GM21423 (cell line): ENCODE data around the gene ANXA11.

Experiments
- ATAC-seq: cut with Tn5 transposase; IDR thresholded peaks from one replicate; pipeline ENCODE4 v1.9.1; 2021; ENCODE audit warnings: mild to moderate bottlenecking, moderate library complexity; ENCODE audit not compliant: unreplicated experiment

ANXA11 gene

DNA sequence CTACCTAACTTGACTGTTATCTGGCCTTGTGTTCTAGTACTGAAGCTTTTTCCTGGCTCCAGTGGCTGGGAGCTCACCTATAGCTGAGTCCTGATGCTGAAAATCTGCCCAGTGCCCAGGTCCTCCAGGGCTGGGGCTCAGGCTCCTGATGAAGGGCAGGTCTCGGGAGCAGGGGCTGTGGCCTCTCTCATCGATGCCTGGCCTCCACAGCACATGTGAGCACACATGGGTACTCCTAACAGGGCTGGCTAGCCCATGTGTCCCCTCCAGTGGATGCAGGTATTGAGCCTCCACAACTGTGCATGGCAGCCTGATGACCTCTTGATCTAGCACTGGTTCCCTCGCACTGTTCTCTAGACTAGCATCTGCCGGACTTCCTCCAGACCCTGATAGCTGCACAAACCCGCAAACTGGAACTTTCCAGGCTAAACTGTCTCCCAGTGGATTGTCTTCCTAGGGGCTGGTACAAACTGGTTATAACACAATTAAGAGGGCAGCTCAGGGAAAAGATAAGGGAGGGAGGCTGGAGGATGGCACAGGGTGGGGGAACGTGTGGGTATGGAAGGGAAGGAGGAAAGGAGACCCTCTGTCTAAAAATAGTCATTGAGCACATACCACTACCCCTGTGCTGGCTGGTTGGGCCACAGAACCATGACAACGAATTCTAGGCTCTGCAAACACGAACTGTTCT, 37.7 kb downstream of the ANXA11 start:
- ATAC-seq: no peak

DNA sequence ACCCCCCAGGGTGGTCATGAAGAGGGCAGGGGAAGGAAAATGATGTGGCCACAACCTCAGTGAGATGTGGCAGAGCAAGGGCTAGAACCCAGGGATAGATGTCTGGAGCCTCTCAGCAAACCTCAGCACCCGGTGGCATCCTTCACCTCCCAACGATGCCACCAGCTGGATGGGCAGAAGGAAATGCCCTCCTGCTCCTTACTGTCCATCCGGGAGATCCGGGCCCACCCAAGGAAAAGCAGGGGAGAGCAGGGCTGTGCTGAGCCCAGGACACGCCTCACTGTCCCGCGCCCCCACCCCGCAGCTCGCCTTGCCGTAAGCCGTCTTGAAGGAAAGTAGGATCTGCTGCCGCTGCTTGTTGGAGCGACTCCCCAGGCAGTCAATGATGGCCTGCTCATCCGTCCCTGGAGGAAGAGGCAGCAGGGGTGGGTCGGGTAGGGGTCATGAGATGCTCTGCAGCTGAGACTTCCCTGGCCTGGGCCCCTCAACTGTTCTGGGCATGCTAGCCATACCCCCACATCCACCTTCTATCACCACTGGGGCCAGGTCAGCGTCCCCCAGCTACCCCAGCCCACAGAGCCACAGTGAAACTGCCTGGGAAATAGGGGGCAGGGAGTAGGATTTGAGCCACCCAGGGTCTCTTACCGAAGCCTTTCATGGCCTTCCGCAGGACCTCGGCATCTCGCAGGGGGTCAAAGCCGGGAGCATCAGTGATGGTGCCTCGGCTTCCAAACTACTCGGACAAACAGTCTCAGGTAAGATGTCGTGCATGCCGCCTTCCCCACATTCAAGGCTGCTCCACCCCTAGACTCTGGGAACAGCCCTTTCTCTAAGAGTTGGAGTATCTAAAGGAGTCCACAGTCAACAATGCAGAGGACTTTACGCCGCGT, 38.5 kb downstream of the ANXA11 start:
- ATAC-seq: no peak

DNA sequence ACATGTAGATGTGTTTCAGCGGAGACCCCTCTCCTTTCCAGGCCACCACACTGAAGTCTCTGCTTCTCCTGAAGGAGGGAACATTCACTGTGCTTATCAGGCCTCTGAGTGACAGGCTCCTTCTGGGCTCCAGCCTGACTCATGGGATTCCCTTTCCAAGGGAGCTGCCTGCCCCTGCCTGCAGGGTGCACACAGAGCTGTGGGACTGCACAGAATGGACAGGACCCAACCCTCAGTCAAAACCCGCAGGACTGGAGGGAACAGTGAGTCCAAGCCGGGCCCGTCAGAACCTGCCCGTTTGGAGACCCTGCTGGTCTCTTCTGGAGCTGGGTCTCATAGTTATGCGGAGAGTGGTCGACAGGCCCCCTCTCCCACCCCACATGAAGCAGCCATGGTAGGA, 40.2 kb downstream of the ANXA11 start:
- ATAC-seq: no peak

DNA sequence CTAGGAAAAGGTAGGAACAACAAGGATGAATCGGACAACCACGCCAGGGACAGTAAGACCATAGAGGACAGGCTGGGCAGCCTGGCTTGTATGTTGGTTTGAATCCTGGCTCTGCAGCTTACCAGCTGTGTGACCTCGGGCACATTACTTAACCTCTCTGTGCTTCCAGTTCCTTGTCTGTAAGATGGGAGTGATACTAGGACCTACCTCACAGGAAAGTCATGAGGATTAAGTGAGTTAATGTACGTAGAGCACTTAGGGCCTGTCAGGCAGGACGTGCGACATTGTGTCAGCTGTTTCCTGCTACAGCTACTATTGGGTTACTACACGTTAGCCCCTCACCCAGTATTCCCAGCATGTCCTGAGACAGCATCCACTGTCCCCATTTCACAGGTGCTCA, 40.7 kb downstream of the ANXA11 start:
- no peak for ATAC-seq

DNA sequence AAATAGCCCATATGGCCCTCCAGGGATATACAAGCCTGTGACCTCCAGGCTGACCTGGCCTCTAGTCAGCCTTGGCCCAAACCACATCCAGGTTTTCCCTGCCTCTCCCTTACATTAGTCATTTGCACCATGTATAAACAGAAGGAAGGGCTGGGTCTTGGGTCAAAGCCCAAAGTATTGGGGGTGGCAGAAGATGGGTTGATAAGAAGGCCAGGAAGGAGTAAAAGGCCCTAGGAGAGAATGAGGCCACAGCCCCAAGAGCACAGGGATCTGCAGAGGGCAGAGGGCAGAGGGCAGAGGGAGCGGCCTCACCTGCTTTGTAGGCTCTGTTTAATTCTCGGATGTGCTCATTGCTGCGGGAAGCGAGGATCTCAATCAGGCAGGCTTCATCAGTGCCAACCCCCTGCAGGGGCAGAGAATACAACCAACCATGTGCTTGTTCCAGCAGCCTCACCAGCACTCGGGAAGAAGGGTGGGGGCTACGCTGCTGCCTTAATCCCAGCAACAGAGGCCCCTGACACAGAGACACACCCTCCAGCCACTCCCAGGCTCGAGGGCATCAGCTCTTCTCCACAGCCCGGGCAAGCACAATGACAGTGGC, 41.5 kb downstream of the ANXA11 start:
- no peak for ATAC-seq

DNA sequence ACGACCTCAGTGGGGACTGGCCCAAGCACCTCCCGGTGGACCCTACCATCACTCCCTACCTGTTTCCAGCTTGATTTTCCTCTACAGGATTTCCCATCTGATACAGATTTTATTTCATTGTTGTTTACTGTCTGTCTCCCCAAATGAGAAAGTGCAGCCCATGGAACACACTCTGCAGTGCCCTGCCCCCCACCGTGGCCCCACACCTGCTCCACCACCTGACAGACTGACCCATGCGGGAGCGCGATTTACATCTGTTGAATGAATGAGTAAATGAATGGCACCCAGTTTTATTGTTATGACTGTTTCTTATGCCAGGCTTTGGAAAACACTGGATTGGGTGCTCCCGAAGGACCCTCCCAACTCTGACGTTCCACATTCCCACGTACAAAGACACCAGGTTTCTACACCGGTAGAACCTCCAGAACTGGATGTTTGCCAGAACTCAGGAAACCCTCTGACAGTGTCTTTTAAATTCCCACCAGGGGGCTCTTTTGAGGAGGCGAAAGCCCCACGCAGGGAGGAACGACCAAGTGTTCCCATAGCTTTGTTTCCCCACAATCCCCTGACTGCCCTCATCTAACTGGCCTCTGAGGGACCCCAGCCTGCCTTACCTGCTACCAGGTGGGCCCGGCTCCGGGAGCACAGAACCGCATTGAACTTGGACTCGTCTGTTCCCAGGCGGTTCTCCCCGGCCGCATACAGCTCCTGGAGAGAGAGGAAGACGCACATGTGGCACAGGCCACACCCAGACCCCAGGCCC, 43.8 kb downstream of the ANXA11 start:
- ATAC-seq: no peak

DNA sequence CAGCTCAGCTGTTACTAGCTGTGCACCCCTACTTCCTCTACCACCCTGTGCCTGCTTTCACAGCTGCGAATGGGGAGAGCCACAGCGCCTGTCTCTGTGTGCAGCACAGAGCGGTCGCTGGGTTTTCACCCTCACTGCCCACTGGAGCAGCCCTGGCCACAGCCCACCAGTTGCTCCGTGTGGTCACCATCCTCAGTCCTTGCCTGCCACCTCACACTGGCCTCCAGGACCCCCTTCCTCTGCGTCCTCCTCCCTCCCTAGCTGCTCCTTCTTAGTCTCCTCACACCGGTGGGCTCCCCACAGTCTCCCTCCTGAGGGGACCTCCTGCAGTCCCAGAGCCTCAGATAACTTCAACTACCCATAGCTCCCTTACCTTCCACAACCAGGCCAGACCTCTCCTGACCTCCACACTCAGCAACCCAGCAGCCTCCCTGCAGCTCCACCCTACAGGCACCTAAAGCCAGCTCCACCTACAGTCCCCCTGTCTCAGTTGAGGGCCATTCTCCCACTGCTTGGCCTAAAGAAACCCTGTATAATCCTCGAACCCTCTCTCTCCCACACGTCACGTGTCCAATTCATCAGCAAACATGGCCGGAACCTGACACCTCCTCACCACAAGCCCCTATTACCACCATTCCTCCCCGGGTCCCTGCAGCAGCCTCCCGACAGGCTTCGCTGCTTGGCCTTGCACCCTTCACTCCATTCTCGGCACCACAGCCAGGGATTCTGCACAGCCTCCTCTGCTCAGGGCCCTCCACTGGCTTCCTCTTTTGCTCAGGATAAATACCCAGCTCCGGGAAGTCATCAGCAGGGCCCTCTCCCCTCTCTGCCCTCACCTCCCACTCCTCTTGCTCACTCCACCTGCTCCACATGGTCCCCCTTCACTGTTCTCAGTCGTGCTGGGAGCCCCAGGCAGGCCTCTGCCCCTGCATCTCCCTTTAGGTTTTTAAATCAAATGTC, 44.7 kb downstream of the ANXA11 start:
- no peak for ATAC-seq

DNA sequence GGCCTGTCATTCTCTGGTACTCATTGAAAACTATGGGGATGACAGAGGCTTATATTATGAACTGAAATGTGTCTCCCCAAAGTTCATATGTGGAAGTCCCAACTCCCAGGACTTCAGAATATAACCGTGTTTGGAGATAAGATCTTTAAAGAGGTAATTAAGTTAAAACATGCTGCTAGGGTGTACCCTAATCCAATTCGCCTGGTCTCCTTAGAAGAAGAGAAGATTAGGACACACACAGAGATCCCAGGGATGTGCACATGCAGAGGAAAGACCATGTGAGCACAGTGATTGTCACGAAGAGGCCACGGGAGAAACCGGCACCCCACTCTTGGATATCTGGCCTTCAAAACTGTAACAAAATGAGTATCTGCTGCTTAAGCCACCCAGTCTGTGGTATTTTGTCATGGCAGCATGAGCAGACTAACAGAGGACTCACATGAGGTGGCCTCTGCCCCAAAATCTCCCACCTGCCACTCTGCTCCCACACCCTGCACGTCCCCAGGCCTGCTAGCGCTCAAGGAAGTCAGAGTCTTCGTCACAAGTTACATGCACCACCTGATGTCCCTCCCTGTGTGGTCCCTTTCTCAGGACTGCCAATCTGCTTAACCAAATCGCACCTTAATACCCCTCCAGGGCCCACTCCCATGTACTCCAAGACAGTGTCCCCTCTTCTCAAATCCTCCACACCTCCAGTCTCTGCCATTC, 46.0 kb downstream of the ANXA11 start:
- ATAC-seq: no peak

DNA sequence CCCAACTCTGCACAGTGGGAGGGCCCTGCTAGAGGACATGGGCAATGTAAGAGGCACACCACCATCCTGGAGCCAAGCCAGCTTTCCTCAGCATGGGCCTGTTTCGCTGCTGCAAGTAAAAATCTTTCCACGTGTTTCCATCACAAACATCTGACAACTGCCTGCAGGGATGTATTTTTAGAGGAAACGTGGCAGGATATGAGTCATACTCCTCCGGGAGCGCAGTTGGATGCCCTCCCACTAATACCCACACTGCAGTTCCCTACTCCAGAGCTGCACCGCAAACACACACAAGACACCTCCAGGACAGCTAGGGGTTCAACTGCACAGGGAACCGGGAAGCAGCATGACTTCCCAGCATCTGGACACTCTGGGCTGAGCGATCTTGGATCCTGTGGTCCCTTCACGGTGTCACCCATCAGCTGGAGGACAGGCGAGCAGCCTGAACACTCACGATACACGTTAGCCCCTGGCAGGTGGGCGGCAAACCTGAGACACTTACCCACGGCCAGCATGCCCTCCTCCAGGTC, 46.7 kb downstream of the ANXA11 start:
- no peak for ATAC-seq

DNA sequence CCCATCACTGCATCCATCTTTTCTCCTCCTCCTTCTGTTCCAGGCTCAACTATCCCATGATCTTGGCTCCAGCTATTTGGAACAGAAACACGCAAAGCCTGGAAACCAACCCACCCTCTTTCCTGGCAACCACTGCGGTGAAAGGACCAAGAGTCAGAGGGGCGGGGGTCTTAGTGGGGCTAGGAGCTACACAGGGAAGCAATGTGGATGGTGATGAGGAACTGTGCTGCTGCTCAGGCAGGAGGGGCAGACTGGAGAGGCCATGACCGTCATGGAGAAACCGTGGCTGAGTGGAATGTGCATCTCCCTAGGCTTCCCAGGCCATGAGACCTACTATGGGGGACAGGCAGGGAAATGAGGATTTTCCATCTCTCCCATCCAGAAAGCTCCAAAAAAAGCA, 47.2 kb downstream of the ANXA11 start:
- ATAC-seq: no peak

DNA sequence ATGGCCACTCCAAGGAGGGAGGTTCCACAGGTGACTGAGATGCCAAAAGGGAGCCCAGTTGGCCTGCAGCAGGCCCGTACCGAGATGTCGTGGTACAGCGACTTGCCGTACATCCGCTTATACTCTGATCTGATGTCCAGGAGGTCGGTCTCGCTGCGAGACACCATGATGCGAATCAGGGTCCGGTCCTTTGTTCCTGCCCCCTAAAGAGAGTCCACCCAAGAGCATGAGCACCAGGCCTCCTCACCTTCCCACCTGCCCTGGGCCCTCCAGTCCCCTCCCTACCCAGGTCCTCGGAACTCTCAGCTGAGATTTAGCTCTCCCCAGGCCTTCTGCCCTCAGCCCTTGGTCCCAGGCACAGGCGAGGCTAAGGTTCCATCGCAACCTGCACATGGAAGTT, 47.8 kb downstream of the ANXA11 start:
- ATAC-seq: no peak

DNA sequence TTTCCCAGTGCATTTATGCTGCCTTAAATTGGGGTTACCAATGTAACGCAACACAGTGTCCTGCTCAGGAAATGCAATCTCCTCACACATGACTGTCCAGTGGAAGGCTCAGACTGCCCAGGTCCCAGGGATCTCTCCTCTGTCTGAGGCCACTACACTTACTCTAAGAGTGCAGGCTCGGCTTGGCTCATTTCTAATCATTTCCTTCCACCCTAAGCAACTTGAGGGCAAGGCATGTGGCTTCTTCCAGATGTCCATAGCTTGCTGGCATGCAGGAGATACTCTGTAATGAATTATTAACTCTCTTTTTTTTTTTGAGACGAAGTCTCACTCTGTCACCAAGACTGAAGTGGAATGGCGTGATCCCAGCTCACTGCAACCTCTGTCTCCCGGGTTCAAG, 49.1 kb downstream of the ANXA11 start:
- ATAC-seq: no peak

DNA sequence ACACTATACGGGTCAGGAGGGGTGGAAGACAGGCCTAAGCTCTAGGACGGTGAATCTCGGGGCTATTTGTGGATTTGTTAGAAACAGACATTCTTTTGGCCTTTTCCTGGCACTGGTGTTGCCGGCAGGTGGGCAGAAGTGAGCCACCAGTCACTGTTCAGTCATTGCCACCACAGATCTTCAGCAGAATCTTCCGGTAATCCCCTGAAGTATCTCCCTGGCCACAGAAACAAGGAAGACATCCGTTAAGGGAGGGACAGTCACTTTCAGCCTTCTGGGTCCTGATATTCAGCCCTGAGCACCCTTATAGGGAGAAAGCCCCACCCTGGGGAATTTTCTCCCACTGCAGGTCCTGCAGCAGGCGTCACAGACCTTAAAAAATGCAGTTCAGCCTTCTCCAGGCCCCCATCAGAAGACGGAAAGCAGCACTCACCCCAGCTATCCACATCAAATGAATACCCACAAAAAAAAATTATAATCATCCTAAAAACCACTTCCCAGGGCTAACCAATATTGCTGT, 49.6 kb downstream of the ANXA11 start:
- ATAC-seq: no peak

DNA sequence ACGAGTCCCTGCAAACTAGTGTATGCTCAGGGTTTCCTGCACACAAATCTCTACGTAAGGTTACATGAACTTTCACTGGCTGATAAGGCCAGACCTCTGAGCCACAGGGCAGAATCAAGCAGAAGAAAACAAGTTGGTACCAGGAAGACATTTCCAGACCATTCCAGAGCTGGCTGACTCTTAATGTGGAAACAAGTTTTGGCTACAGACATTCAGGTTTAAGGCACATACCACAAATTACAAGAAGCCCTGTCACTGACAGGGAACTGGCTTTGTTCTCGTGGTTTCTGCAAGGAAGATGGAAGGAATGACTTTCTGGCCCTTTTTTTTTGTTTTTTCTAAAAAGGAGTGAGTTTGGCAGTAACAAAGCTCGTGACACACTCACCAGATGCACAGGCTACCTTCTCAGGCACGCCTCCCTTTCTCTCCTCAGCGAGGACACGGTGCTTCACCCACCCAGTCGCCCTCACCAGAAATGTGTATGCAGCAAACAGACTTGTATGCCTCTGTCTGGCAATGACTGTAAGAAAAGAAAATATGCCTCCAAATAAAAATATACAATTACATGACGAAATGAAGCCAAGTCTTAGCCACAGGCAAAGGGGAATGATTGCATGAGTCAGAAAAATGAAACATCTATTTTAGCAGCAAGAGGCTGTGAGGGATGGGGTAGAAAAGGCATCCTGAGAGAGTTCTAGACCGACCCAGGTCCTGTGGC, 50.2 kb downstream of the ANXA11 start:
- no peak for ATAC-seq

DNA sequence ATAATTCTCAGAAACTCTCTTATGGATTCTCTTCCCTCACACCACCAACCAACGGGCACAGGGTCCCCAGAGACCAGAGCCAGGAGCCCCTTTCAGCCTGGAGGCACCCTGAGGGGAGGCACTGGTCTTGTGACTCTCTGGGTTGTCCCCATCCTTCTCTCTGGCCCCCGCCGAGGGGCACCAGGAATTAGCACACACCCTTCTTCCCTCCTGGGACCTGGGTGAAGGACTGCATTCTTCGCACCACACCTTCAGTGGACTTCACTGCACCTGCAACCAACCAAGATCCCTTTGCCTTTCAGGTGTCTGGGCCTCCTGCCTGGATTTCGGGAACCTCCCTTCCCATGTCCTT, 50.7 kb downstream of the ANXA11 start:
- no peak for ATAC-seq

DNA sequence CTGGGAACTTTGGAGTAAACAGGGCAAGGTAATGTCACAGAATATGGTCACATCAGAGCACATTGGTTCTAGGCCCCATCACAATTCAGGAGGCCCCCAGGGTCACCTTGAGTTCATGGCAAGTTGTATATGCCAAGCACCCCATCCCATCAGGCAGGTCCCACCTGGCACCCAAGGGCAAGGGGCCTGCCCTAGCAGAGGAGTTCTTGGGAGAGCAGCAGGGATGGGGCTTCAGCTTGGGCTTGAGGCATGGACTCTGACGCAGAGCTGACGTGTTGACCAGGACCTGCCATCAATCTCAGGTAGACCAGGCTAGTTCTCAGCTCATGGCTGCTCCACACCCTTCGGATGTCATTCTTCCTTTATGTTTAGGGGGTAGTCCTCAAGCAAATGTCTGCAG, 51.9 kb downstream of the ANXA11 start:
- ATAC-seq: no peak

DNA sequence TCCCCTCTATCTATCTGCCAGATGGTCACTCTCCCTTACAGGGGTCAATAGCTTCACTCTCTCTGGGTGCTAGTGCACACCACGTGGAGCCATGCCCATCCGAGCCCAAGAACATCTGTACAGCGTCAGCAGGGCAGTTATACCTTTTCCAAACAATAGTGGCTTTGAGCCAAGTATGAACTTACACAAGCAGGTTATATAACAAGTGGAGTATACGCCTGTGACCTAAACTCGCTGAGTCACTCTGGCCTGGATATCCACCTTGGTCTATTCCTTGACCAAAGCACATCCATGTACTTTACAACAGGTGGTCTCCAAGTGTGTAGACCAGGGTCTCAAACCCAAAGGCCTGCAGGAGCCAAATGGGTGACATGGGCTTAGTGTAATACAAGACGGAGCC, 52.5 kb downstream of the ANXA11 start:
- ATAC-seq: no peak

DNA sequence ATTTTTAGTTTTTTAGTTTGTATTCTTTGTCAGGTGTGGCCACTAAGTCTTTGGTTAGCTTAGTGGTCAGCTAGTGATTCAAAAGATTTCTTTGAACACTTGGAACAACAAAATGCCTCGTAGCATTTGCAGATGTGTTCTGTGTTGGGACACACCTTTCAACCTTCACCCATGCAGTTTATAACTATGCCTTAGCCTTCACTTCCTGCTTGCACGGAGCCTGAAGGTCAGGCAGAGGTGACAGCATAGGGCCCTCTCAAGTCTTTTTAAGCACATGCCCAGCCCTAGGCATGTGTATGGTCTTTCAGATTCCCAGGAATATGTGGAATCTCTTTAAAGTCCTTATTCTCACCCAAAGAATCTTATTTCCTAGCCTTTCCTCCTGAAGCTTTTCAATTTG, 55.2 kb downstream of the ANXA11 start:
- ATAC-seq: no peak

DNA sequence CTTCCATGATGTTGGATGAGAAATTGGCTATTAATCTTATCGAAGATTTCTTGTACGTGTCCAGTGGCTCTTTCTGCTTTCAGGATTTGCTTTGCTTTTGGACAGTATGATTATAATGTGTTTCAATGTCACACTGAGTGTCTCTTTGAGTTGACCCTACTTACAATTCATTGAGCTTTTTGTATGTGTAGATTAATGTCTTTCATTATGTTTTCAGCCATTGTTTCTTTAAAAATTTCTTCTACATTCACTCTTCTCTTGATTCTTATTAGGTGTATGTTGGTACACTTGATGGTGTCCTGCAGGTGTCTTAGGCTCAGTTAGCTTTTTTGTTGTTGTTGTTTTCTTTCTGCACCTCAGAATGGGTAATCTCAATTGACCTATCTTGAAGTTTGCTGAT, 56.2 kb downstream of the ANXA11 start:
- ATAC-seq: no peak
